ENCODE data around the gene CAPN3.

Gene CAPN3

GRCh38 chr15:42449770-42450424 is 90.6 kb downstream of the CAPN3 start:
- no peak for DNase-seq (ENCODE audit: extremely low read depth, low read depth)
- TF ChIP-seq CTCF (IDR thresholded peaks at IDR 0.05; ENCODE audit: low read depth, low read length), result no peak

- TF ChIP-seq CTCF (IDR thresholded peaks at IDR 0.05; ENCODE audit: low read depth, low read length), result no peak
Observed at GRCh38 chr15:42450425-42450790, 91.1 kb downstream of the CAPN3 start.

GRCh38 chr15:42453826-42454225 is 94.5 kb downstream of the CAPN3 start:
- no peak for DNase-seq (ENCODE audit: extremely low read depth, low read depth)
- TF ChIP-seq CTCF (IDR thresholded peaks at IDR 0.05; ENCODE audit: low read depth, low read length), result no peak

More at GRCh38 chr15:42450425-42450790, 91.1 kb downstream of the CAPN3 start:
- no peak for DNase-seq (ENCODE audit: extremely low read depth, low read depth)

GRCh38 chr15:42456531-42456930 is 97.2 kb downstream of the CAPN3 start:
- no peak for TF ChIP-seq CTCF (IDR thresholded peaks at IDR 0.05; ENCODE audit: low read depth, low read length)
- no peak for DNase-seq (ENCODE audit: extremely low read depth, low read depth)

- no peak for TF ChIP-seq CTCF (IDR thresholded peaks at IDR 0.05; ENCODE audit: low read depth, low read length)
Observed at GRCh38 chr15:42456971-42457370, 97.7 kb downstream of the CAPN3 start.

GRCh38 chr15:42457445-42458442 is 98.4 kb downstream of the CAPN3 start:
- peak; percentile 82 for DNase-seq (ENCODE audit: extremely low read depth, low read depth)

More at GRCh38 chr15:42456971-42457370, 97.7 kb downstream of the CAPN3 start:
- DNase-seq (ENCODE audit: extremely low read depth, low read depth), result no peak

More at GRCh38 chr15:42457445-42458442, 98.4 kb downstream of the CAPN3 start:
- TF ChIP-seq CTCF (IDR thresholded peaks at IDR 0.05; ENCODE audit: low read depth, low read length), result no peak
